ENCODE results near the gene LTN1.
"Not testable (repeated sequence)": the region's sequence is repeated elsewhere in the genome, so short reads cannot be mapped to it uniquely, and the experiment has no call there.

LTN1 gene

GRCh38 chr21:28982637-28983036, 10.0 kb downstream of the LTN1 start:
- no peak for FAIRE-seq
- no peak for DNase-seq (ENCODE audit: low spot score)

GRCh38 chr21:28979092-28979491, 13.6 kb downstream of the LTN1 start:
- no peak for FAIRE-seq
- no peak for DNase-seq (ENCODE audit: low spot score)

- DNase-seq (ENCODE audit: low spot score): no peak
- FAIRE-seq: no peak
Measured at GRCh38 chr21:28975397-28975796, 17.3 kb downstream of the LTN1 start.

- FAIRE-seq: no peak
Measured at GRCh38 chr21:28974531-28975227, 18.0 kb downstream of the LTN1 start.

GRCh38 chr21:28972398-28972797, 20.3 kb downstream of the LTN1 start:
- DNase-seq (ENCODE audit: low spot score): no peak
- FAIRE-seq: no peak

More at GRCh38 chr21:28974531-28975227, 18.0 kb downstream of the LTN1 start:
- no peak for DNase-seq (ENCODE audit: low spot score)

GRCh38 chr21:28971171-28971570, 21.5 kb downstream of the LTN1 start:
- DNase-seq (ENCODE audit: low spot score) (no peak), FAIRE-seq (peak; percentile 46)

GRCh38 chr21:28963831-28964230, 28.8 kb downstream of the LTN1 start:
- DNase-seq (ENCODE audit: low spot score): no peak
- no peak for FAIRE-seq

GRCh38 chr21:28962465-28962864, 30.2 kb downstream of the LTN1 start:
- DNase-seq (ENCODE audit: low spot score) (no peak), FAIRE-seq (no peak)

GRCh38 chr21:28961927-28962326, 30.8 kb downstream of the LTN1 start:
- no peak for FAIRE-seq
- DNase-seq (ENCODE audit: low spot score): no peak

GRCh38 chr21:28960245-28960644, 32.4 kb downstream of the LTN1 start:
- DNase-seq (ENCODE audit: low spot score) (no peak), FAIRE-seq (no peak)

GRCh38 chr21:28959367-28960099, 33.1 kb downstream of the LTN1 start:
- DNase-seq (ENCODE audit: low spot score) (peak; percentile 18), FAIRE-seq (no peak)

- FAIRE-seq: no peak
Measured at GRCh38 chr21:28953247-28953646, 39.4 kb downstream of the LTN1 start.

GRCh38 chr21:28952686-28953085, 40.0 kb downstream of the LTN1 start:
- FAIRE-seq: no peak

More at GRCh38 chr21:28953247-28953646, 39.4 kb downstream of the LTN1 start:
- DNase-seq (ENCODE audit: low spot score): no peak

GRCh38 chr21:28949318-28949717, 43.4 kb downstream of the LTN1 start:
- no peak for DNase-seq (ENCODE audit: low spot score)
- FAIRE-seq: no peak

More at GRCh38 chr21:28952686-28953085, 40.0 kb downstream of the LTN1 start:
- DNase-seq (ENCODE audit: low spot score): no peak

- FAIRE-seq (no peak), DNase-seq (ENCODE audit: low spot score) (no peak)
Measured at GRCh38 chr21:28944296-28944695, 48.4 kb downstream of the LTN1 start.

- DNase-seq (ENCODE audit: low spot score): no peak
- no peak for FAIRE-seq
Measured at GRCh38 chr21:28943631-28944030, 49.0 kb downstream of the LTN1 start.

- no peak for DNase-seq (ENCODE audit: low spot score)
Measured at GRCh38 chr21:28938726-28939125, 54.0 kb downstream of the LTN1 start.

GRCh38 chr21:28937737-28938136, 54.9 kb downstream of the LTN1 start:
- no peak for FAIRE-seq
- no peak for DNase-seq (ENCODE audit: low spot score)

More at GRCh38 chr21:28938726-28939125, 54.0 kb downstream of the LTN1 start:
- no peak for FAIRE-seq

- no peak for DNase-seq (ENCODE audit: low spot score)
- no peak for FAIRE-seq
Measured at GRCh38 chr21:28936721-28937120, 56.0 kb downstream of the LTN1 start.

GRCh38 chr21:28936036-28936435, 56.6 kb downstream of the LTN1 start:
- no peak for FAIRE-seq
- no peak for DNase-seq (ENCODE audit: low spot score)

- FAIRE-seq (no peak), DNase-seq (ENCODE audit: low spot score) (no peak)
Measured at GRCh38 chr21:28932717-28933116, 60.0 kb downstream of the LTN1 start.

GRCh38 chr21:28931708-28932372, 60.8 kb downstream of the LTN1 start:
- not testable (repeated sequence) for FAIRE-seq; DNase-seq (ENCODE audit: low spot score)

All from urothelium cell line (cell line).